Trophoblast cell (in vitro differentiated cells and primary cell): ENCODE data around the gene RAI1.

Source experiments
- DNase-seq, 2 donors: peaks; one replicate each; pipeline ENCODE4 v3.0.0-alpha.2; 2016
- H2AFZ ChIP-seq: 2 replicates; pipeline ENCODE4 v1.6.1; 2013; ENCODE audit warnings: low read length, moderate library complexity, mild to moderate bottlenecking; ENCODE audit not compliant: insufficient read depth, poor library complexity
- H2AK5ac ChIP-seq: 2 replicates; pipeline ENCODE4 v1.6.1; 2013; ENCODE audit warnings: mild to moderate bottlenecking, low read length
- H2BK120ac ChIP-seq: 2 replicates; pipeline ENCODE4 v1.6.1; 2013; ENCODE audit warnings: low read length, mild to moderate bottlenecking, moderate library complexity; ENCODE audit not compliant: insufficient read depth, poor library complexity
- H2BK12ac ChIP-seq: 2 replicates; pipeline ENCODE4 v1.6.1; 2013; ENCODE audit warnings: mild to moderate bottlenecking, low read length, moderate library complexity
- H2BK5ac ChIP-seq: 2 replicates; pipeline ENCODE4 v1.6.1; 2013; ENCODE audit warnings: low read length, low read depth, moderate library complexity, mild to moderate bottlenecking; ENCODE audit not compliant: poor library complexity
- H3K14ac ChIP-seq: 2 replicates; pipeline ENCODE4 v1.6.1; 2013; ENCODE audit warnings: mild to moderate bottlenecking, low read length
- H3K18ac ChIP-seq: 2 replicates; pipeline ENCODE4 v1.6.1; 2013; ENCODE audit warnings: mild to moderate bottlenecking, low read length
- H3K23ac ChIP-seq: 2 replicates; pipeline ENCODE4 v1.6.1; 2013; ENCODE audit warnings: low read length
- H3K27ac ChIP-seq: 2 replicates; pipeline ENCODE4 v1.5.1; 2013; ENCODE audit warnings: low read depth, mild to moderate bottlenecking, inconsistent platforms, low read length, moderate library complexity
- H3K27me3 ChIP-seq: 2 replicates; pipeline ENCODE4 v1.6.1; 2013; ENCODE audit warnings: inconsistent platforms, mild to moderate bottlenecking, low read length, moderate library complexity; ENCODE audit not compliant: insufficient read depth
- H3K36me3 ChIP-seq, 2 experiments: 1 replicate in 1 of 2; 2 replicates in 1 of 2; pipeline ENCODE4 v1.6.1; 2013; ENCODE audit warnings: low read length in 2 of 2, mild to moderate bottlenecking in 2 of 2, moderate library complexity in 1 of 2; ENCODE audit not compliant: insufficient read depth in 2 of 2, control insufficient read depth in 1 of 2
- H3K4ac ChIP-seq: 2 replicates; pipeline ENCODE4 v1.6.1; 2013; ENCODE audit warnings: low read depth, mild to moderate bottlenecking, low read length, moderate library complexity
- H3K4me1 ChIP-seq, 2 experiments: 1 replicate in 1 of 2; 2 replicates in 1 of 2; pipeline ENCODE4 v1.6.1; 2013; ENCODE audit warnings: low read length in 2 of 2, mild to moderate bottlenecking in 2 of 2, moderate library complexity in 1 of 2; ENCODE audit not compliant: insufficient read depth in 2 of 2, control insufficient read depth in 1 of 2
- H3K4me2 ChIP-seq: 2 replicates; pipeline ENCODE4 v1.6.1; 2013; ENCODE audit warnings: inconsistent platforms, mild to moderate bottlenecking, low read length, moderate library complexity
- H3K4me3 ChIP-seq: 2 replicates; pipeline ENCODE4 v1.5.1; 2013; ENCODE audit warnings: mild to moderate bottlenecking, low read depth, low read length, inconsistent platforms
- H3K79me1 ChIP-seq: one replicate; pipeline ENCODE4 v1.6.1; 2013; ENCODE audit warnings: low read length
- H3K79me2 ChIP-seq: 2 replicates; pipeline ENCODE4 v1.6.1; 2013; ENCODE audit warnings: low read length, mild to moderate bottlenecking; ENCODE audit not compliant: control insufficient read depth, insufficient read depth, poor library complexity
- H3K9ac ChIP-seq: 2 replicates; pipeline ENCODE4 v1.6.1; 2013; ENCODE audit warnings: mild to moderate bottlenecking, low read length
- H3K9me3 ChIP-seq: 2 replicates; pipeline ENCODE4 v1.6.1; 2013; ENCODE audit warnings: low read depth, mild to moderate bottlenecking, control low read depth, inconsistent platforms, low read length; ENCODE audit not compliant: insufficient read depth
- H4K12ac ChIP-seq: 2 replicates; pipeline ENCODE4 v1.6.1; 2013; ENCODE audit warnings: low read depth, mild to moderate bottlenecking, low read length, moderate library complexity
- H4K8ac ChIP-seq: 2 replicates; pipeline ENCODE4 v1.6.1; 2013; ENCODE audit warnings: low read depth, mild to moderate bottlenecking, low read length, moderate library complexity
- H4K91ac ChIP-seq: one replicate; pipeline ENCODE4 v1.6.1; 2013; ENCODE audit warnings: low read depth, mild to moderate bottlenecking, low read length, moderate library complexity
- whole genome bisulfite sequencing: extraction: QIAGEN DNeasy Blood & Tissue Kit; methylation state at CpG from one replicate; pipeline ENCODE4 v1.1.7; 2013; ENCODE audit warnings: missing lambda C conversion rate; ENCODE audit not compliant: insufficient read length, insufficient coverage; ENCODE audit errors: extremely low coverage; 5-methylcytosine and 5-hydroxymethylcytosine counted together

Gene RAI1

DNA sequence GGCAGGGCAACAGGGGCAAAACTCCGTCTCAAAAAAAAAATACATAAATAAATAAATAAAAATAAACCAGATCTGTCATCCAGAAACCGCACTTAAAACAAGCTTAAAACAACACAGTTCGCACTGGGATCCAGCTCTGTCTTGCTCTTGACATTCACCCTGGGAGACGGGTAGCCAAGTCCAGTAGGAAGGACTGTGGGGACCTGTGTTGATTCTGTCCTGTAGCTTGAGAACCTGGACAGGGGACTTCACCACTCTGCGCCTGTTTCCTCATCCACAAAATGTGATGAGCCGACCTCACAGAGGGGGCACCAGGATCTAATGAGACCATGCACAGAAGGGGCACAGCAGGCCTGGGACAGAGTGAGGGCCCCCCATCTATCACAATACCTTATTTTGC, 1.5 kb upstream of the RAI1 start:
- no peak overlapping the region for H3K23ac ChIP-seq
- H3K79me1 ChIP-seq, result peaks cover 24% of the 10 kb centered on the region
- no peak overlapping the region for H3K27ac ChIP-seq
- no peak overlapping the region for H3K4me3 ChIP-seq
- H4K12ac ChIP-seq, result no peak overlapping the region
- DNase-seq, result no peak
- H3K9me3 ChIP-seq, result no peaks in the 10 kb centered on the region
- no peak overlapping the region for H3K9ac ChIP-seq
- H3K36me3 ChIP-seq, result no peaks in the 10 kb centered on the region
- peaks cover 7 to 15% of the 10 kb centered on the region in 2 experiments for H3K4me1 ChIP-seq
- WGBS, result no CpG with 5 or more reads among the region's 6 CpGs
- H3K4me2 ChIP-seq, result no peak overlapping the region
- no peak overlapping the region for H2BK5ac ChIP-seq
- no peak overlapping the region for H2AK5ac ChIP-seq
- no peaks in the 10 kb centered on the region for H3K27me3 ChIP-seq
- no peak overlapping the region for H3K18ac ChIP-seq
- H4K8ac ChIP-seq, result no peak overlapping the region
- H3K14ac ChIP-seq, result no peak overlapping the region
- H2AFZ ChIP-seq, result no peak overlapping the region
- no peak overlapping the region for H4K91ac ChIP-seq
- H3K79me2 ChIP-seq, result peaks cover 23% of the 10 kb centered on the region
- H2BK12ac ChIP-seq, result no peak overlapping the region
- H3K4ac ChIP-seq, result no peak overlapping the region
- no peak overlapping the region for H2BK120ac ChIP-seq

DNA sequence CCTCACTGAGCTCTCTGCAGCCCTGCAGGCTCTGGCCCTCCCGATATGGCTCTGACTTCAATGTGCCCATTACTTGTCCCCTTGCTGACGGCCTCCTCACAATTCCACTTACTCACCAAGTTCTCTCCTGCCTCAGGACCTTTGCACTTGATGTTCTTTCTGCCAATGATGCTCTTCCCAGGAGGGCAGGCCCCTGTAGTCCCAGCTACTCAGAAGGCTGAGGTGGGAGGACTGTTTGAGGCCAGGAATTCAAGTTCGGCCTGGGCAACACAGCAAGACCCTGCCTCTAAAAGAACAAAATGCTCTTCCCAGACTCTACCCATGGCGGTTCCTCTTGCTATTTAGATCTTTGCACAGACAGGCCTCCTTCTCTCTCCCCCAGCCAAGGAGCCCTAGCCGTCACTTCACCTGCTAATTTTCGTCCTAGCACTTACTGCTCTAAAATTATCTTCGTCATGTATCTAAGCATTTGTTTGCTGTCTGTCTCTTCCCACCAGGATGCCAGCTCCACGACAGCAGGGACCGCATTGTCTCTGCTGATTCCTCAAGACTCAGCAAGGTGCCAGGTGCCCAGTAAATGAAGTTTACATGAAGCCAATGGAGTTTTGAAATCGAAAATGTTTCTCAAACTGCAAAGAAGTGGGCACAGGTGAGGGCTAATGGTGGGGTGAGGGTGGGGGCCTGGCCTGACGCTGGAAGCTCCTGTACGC, 626 bp upstream of the RAI1 start:
- Histone ChIP-seq H3K36me3 (no peaks in the 10 kb centered on the region), H3K79me1 (peaks cover 24% of the 10 kb centered on the region), H3K4me2 (peak overlapping the region; percentile 33), H2AK5ac (no peak overlapping the region), H3K23ac (no peak overlapping the region), H4K8ac (no peak overlapping the region), H4K91ac (no peak overlapping the region), H3K18ac (no peak overlapping the region), H2BK12ac (no peak overlapping the region), H3K9me3 (no peaks in the 10 kb centered on the region), H2BK120ac (no peak overlapping the region), H3K27ac (no peak overlapping the region), H3K79me2 (peaks cover 25% of the 10 kb centered on the region), H3K4me3 (no peak overlapping the region), H3K4ac (no peak overlapping the region), H3K27me3 (no peaks in the 10 kb centered on the region), H2BK5ac (no peak overlapping the region), H3K4me1 (peaks cover 15 to 24% of the 10 kb centered on the region in 2 experiments), H4K12ac (no peak overlapping the region), H3K9ac (no peak overlapping the region), H3K14ac (no peak overlapping the region), H2AFZ (no peak overlapping the region)
- no CpG with 5 or more reads among the region's 12 CpGs for WGBS
- DNase-seq, result no peak

DNA sequence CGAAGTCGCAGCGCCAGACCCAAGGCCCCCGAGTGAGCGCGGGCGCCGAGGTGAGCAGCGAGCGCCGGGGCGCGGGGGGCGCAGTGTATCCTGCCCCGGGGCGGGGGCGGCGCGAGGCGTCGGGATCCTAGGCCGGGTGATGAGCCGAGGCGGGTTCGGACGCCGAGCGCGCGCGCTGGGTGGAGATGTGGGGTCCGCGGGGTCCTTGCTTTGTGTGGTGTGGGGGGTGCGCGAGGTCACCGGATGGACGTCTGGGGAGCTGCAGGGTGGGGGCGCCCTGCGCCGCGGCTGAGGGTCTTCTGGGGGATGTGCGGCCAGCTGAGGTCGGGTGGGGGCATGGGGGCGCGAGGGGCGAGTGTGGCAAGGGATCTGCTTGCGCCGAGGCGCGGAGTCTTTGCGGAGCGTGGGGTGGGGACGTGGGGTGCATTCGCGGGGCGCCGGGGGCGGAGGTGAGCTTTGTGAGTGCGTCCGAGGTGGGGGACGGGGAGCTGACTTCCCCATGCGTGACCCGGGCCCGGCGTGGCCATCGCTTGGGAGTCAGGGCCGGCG, 560 bp downstream of the RAI1 start:
- Histone ChIP-seq H3K4me3 (peak overlapping the region; percentile 80), H3K4me2 (peak overlapping the region; percentile 72), H2AFZ (peak overlapping the region; percentile 1), H4K8ac (peak overlapping the region; percentile 94), H4K12ac (peak overlapping the region; percentile 78), H3K9ac (peak overlapping the region; percentile 89), H3K4ac (peak overlapping the region; percentile 99), H4K91ac (peak overlapping the region; percentile 99), H3K14ac (peak overlapping the region; percentile 99), H3K9me3 (no peaks in the 10 kb centered on the region), H3K23ac (no peak overlapping the region), H2AK5ac (peak overlapping the region; percentile 89), H3K36me3 (no peaks in the 10 kb centered on the region), H3K27ac (peak overlapping the region; percentile 84), H3K4me1 (peaks cover 25 to 30% of the 10 kb centered on the region in 2 experiments), H2BK12ac (no peak overlapping the region), H2BK5ac (peak overlapping the region; percentile 96), H3K27me3 (no peaks in the 10 kb centered on the region), H3K18ac (peak overlapping the region; percentile 93), H3K79me1 (peaks cover 32% of the 10 kb centered on the region), H3K79me2 (peaks cover 29% of the 10 kb centered on the region), H2BK120ac (peak overlapping the region; percentile 96)
- DNase-seq, result no peak
- no CpG with 5 or more reads among the region's 68 CpGs for WGBS

DNA sequence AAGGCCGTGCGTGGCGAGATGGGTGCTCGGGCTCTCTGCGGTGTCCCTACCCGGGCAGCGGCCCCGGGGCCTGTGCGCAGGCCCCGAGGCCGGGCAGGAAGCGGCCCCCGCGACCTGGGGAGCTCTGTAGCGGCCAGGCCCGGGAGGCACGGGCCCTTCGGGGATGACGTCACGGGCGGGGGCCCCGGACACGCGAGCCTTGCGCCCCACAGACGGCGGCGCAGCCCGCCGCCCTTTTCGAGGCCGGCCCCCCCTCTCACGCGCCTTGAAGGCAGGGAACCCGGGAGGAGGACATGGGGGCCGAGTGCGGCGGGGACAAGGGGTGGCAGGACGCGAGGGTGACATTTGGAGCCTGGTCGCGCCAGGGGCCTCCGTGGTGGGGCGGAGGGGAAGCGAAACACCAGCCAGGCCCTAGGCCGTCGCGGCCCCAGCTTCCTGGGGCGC, 1.1 kb downstream of the RAI1 start:
- Histone ChIP-seq H3K27me3 (no peaks in the 10 kb centered on the region), H3K27ac (peak overlapping the region; percentile 84), H3K4ac (peak overlapping the region; percentile 99), H2BK12ac (peak overlapping the region; percentile 72), H3K23ac (no peak overlapping the region), H3K79me1 (peaks cover 32% of the 10 kb centered on the region), H3K14ac (peak overlapping the region; percentile 99), H3K4me1 (peaks cover 29 to 35% of the 10 kb centered on the region in 2 experiments), H4K12ac (peak overlapping the region; percentile 98), H3K9ac (peak overlapping the region; percentile 89), H2BK120ac (peak overlapping the region; percentile 96), H3K9me3 (no peaks in the 10 kb centered on the region), H3K18ac (peak overlapping the region; percentile 99), H2BK5ac (peak overlapping the region; percentile 96), H2AFZ (peak overlapping the region; percentile 91), H3K36me3 (no peaks in the 10 kb centered on the region), H4K91ac (peak overlapping the region; percentile 99), H3K79me2 (peaks cover 33% of the 10 kb centered on the region), H3K4me2 (peak overlapping the region; percentile 72), H2AK5ac (peak overlapping the region; percentile 99), H4K8ac (peak overlapping the region; percentile 94), H3K4me3 (peak overlapping the region; percentile 80)
- peak in 1 of 2 donors; percentile 21 for DNase-seq
- WGBS, result no CpG with 5 or more reads among the region's 49 CpGs
